ENCODE results near the gene MANSC4.

Gene MANSC4

DNA sequence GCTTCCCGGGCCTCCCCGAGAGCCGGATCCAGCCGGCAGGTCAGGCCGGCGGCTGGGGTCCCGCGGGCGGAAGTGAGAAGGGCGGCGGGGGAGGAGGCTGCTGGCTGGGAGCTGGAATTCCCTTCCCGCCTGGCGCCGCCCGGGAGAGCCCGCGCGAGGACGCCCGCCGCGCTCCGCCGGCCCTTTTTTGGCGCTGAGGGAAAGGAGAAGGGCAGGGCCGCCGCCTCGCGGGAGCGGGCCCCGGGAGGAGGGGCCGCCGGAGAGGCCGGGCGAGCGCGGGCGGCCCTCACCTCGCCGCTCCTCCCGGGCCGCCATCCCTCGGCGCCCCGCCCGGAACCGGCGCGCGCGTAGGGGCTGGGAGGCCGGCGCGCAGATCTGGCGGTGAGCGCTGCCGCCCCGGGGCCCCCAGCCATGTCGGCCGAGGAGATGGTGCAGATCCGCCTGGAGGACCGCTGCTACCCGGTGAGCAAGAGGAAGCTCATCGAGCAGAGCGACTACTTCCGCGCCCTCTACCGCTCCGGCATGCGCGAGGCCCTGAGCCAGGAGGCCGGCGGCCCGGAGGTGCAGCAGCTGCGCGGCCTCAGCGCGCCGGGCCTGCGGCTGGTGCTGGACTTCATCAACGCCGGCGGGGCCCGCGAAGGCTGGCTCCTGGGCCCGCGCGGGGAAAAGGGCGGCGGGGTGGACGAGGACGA is at the start of gene MANSC4, which contains the start of gene KLHL42:
Gene MANSC4, minus strand, starts transcription at position 317 of the 692 bp plus-strand sequence. CDS start 8,960 bp downstream, outside the sequence.
Gene KLHL42, plus strand, starts transcription at position 314 of the 692 bp plus-strand sequence. Its CDS starts 98 bp downstream, at position 412.
- Mint-ChIP-seq H3K4me3 (peak within 1 kb of the TSS; percentile 85 to 88), H3K27me3 (no peaks in the 10 kb centered on the region), H3K9me3 (no peaks in the 10 kb centered on the region), H3K4me1 (peaks cover 42% of the 10 kb centered on the region), H3K27ac (peak within 1 kb of the TSS; percentile 85 to 94)
- DNase-seq (peak; percentile 71 to 74), ATAC-seq (peak; percentile 84)

DNA sequence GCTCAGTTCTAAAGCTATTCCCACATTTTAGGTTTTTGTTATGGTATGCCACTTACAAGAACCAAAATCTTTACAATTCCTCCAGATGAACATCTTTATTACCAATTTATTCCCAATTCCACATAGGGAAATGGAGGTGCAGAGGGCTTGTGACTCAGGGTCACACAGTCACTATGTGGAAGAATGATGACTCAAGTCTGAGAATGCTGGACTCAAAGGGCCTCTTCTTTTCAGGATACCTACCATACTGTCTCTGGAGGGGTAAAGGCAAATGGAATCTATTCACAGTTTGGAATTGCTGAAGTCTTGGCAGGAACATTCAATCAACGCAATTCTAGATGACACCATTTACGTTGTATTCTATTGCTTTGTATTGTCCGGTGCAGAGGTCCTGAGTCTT is 48.2 kb upstream of the MANSC4 start:
- no peak overlapping the region for H3K27ac Mint-ChIP-seq
- peaks cover 76% of the 10 kb centered on the region for H3K27me3 Mint-ChIP-seq
- no peaks in the 10 kb centered on the region for H3K9me3 Mint-ChIP-seq
- no peak overlapping the region for H3K4me3 Mint-ChIP-seq
- peaks cover 26% of the 10 kb centered on the region for H3K4me1 Mint-ChIP-seq
- no peak for ATAC-seq
- DNase-seq = no peak

DNA sequence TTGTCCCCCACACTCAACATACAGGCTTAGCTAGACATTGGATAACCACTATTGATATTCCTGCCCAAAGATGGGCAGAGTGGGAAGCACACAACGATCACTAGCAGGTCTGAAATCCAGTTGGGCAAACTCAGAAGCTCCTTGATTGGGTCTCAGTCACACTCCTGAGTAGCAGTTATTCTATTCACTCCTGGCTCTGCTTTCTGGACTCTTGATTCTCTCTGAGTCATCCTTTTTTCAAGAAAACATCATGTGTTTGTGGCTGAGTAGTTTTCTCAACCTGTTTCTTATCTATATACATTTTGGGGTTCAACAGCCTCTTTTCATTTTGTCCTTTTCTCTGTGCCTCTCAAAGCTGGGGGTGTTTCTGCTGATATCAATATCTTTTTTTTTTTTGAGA is 46.0 kb upstream of the MANSC4 start:
- Mint-ChIP-seq H3K4me3 (no peak overlapping the region), H3K27ac (no peak overlapping the region), H3K9me3 (no peaks in the 10 kb centered on the region), H3K27me3 (peaks cover 67% of the 10 kb centered on the region), H3K4me1 (peaks cover 48% of the 10 kb centered on the region)
- ATAC-seq = no peak
- no peak for DNase-seq

DNA sequence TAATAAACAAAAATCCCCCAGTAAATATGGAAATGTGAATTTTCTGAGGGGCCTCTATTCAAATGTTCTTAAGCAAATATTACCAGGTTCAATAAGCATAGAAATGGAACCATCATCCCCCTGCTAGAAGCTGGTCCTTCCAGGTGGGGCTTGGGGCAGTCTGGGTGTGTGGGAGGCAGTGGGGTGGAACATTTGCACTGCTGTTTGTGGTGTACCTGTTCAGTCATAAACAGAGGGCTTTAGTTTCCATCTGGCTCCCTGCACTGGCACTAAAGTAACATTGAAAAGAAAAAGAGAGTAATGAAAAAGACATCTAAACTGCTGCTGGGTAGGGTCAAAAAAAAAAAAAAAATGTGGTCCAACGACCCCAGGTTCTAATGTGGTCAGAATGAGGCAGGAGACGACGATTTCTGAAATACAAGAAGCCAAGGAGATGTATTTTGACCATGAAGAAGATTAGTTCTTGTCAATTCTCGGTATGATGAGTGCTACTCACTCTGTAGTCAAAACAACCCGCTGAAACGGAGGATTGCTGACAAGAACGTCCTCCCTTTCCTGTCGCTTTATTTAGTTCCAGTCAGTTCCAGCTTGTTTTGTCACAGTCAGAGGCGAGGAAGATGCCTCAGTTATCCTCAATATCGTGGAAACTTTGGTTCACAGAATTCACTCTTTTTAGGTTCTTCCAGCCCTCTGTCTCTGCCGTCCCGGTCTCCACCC is 44.2 kb upstream of the MANSC4 start:
- peak in 1 of 2 donors; percentile 30 for DNase-seq

DNA sequence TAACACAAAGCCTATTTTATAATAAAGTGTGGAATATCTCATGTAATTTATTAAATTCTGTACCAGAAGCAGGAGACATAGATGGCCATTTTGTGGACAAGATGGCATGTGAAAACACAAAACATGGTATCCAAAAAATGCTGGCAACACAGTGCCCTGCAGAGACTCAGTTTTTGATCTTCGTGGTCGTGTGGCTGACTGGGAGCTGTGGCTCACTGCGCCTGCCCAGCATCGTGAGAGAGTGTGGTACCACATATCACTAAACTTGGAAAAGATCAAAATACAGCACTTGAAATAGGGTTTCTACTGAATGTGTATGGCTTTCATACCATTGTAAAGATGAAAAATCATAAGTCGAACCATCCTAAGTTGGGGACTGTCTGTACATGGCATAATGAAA is 43.0 kb upstream of the MANSC4 start:
- no peak overlapping the region for H3K4me3 Mint-ChIP-seq
- H3K9me3 Mint-ChIP-seq = no peaks in the 10 kb centered on the region
- ATAC-seq (no peak), DNase-seq (peak in 1 of 2 donors; percentile 26)
- H3K27ac Mint-ChIP-seq = no peak overlapping the region
- H3K4me1 Mint-ChIP-seq = peaks cover 59% of the 10 kb centered on the region
- peaks cover 60% of the 10 kb centered on the region for H3K27me3 Mint-ChIP-seq

More for the DNA sequence above, 44.2 kb upstream of the MANSC4 start:
- ATAC-seq = no peak
- no peaks in the 10 kb centered on the region for H3K9me3 Mint-ChIP-seq
- peaks cover 54% of the 10 kb centered on the region for H3K4me1 Mint-ChIP-seq
- H3K4me3 Mint-ChIP-seq = peak overlapping the region in 1 of 2 donors; percentile 29
- peak overlapping the region; percentile 39 to 52 for H3K27ac Mint-ChIP-seq
- H3K27me3 Mint-ChIP-seq = peaks cover 60% of the 10 kb centered on the region

DNA sequence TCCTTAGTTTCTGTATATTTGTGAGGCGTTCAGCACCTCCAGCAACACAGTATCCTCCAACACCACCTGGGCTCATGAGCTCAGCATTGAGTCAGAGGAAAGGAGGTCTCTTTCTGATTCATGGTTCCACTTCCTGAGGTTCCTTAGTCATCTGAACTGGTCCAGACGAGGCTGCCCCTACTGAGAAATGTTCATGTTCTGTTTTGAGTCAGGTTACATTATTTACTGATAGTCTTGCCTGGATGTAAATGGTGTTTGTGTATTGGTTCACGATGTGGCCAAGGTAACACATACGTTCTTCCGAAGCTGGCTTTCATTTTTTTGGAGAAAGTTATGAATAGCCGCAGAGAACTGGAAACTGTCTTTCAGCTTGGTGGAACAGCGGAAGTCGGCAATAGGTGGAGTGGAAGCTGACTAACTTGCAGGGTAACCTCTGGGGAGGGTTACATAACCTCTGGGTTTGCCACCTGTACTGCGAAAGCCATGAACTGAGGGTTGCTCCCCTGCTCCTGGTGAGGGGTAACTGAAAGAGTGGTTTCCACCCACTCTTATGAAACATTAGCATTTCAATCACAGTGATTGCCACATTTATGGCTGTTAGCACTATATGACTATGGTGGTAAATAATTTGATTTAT is 42.2 kb upstream of the MANSC4 start:
- Mint-ChIP-seq H3K4me1 (peaks cover 59% of the 10 kb centered on the region), H3K4me3 (peak overlapping the region; percentile 48 to 54), H3K27ac (peak overlapping the region; percentile 96), H3K27me3 (peaks cover 56% of the 10 kb centered on the region), H3K9me3 (no peaks in the 10 kb centered on the region)
- DNase-seq = peak; percentile 76 to 90
- ATAC-seq = peak; percentile 94

DNA sequence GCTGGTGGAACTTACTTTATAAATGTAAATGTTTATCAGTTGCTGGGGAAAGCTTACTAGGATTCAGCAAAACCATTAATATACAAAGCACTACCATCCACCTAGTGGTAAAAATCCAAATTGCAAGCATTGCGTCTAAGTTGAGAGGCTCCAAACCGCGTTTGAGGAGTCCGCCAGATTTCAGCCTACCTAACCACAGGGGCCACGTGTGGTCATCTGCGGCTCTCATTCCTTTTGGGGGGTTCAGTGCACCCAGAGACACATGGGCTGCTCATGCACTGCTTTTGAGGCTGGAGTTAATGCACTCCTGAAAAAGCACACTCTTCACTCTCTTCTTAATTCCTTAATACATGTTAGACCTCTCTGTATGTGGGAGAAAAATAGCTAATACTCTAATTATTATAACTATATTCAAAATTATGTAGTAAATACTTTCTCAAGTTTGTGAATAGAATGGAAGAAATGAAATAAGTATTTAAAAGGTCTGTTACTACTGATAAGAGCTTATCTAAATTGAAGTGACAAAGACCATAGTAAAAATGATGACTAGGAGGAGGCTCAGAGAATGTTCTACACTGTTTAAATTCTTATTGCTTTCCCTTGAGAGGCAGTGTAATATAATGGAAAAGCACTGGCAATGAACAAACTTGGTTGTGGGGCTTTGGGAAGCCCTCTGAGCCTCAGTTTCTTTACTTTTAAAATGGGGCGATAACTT is 41.4 kb upstream of the MANSC4 start:
- Mint-ChIP-seq H3K27ac (peak overlapping the region; percentile 42 to 47), H3K4me3 (peak overlapping the region; percentile 31 to 54), H3K4me1 (peaks cover 58% of the 10 kb centered on the region), H3K9me3 (no peaks in the 10 kb centered on the region), H3K27me3 (peaks cover 53% of the 10 kb centered on the region)
- DNase-seq (peak; percentile 31 to 38), ATAC-seq (no peak)

DNA sequence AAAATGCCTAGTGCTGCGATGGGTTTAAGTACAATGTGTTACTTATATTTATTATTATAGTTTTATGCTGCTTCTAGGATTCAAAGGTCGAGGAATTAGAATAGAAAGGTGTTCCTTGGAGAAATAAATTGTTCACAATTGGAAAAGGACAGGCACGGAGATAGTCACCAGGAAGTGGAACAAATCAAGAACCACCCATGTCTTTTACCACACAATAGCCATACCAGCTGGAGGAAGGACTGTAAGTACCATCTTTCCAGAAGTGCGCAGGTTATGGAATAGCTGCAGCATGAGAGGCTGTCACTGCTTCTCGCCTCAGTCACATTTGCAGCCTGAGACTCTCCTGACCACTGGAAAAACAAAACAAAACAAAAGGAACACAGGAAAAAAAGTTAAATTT is 40.5 kb upstream of the MANSC4 start:
- no peak overlapping the region for H3K4me3 Mint-ChIP-seq
- no peak for ATAC-seq
- DNase-seq = no peak
- peaks cover 57% of the 10 kb centered on the region for H3K4me1 Mint-ChIP-seq
- H3K9me3 Mint-ChIP-seq = no peaks in the 10 kb centered on the region
- no peak overlapping the region for H3K27ac Mint-ChIP-seq
- peaks cover 45% of the 10 kb centered on the region for H3K27me3 Mint-ChIP-seq

DNA sequence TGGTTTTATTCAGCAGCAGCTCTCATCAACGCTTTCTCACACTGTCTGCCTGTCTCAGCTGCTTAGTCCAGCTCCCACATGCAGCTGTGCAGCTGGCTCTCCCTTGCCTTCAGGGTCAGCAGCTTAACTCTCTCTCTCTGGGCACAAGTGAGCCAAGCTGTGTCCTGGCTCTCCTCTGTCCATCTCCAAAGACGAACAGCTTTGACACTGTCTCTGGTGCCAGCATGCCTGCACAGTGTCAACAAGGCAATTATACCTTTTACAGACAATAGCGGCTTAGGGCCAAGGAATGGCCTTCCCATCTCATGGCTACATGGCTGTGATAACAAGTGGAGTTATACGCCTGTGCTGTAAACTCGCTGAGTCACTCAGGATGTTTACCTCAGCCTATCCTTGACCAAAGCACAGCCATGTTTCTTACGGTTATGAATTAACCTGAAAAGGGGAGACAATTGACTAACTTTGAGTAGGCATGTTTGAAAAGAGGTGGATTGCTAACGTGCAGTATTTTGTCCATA is 38.4 kb upstream of the MANSC4 start:
- ATAC-seq (no peak), DNase-seq (no peak)
- peaks cover 60% of the 10 kb centered on the region for H3K4me1 Mint-ChIP-seq
- H3K4me3 Mint-ChIP-seq = no peak overlapping the region
- peaks cover 24% of the 10 kb centered on the region for H3K27me3 Mint-ChIP-seq
- H3K27ac Mint-ChIP-seq = no peak overlapping the region
- no peaks in the 10 kb centered on the region for H3K9me3 Mint-ChIP-seq

DNA sequence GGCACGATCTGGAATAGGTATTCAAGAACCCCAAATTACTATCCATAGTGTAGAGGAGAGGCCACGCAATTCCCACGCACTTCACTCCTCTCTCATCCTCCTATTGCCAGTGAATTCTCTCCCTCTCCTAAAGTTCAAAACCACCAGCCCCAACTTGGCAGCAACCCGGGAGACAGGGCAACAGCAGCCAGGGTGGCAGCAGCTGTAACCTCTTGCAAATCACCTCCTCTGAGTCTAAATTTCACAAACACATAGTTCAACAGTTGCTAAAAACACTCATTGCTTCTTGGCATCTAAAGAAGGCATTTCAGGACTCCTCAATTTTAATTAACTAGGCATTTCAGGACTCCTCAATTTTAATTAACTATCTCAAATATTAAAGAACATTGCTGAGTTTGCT is 37.7 kb upstream of the MANSC4 start:
- DNase-seq = no peak
- peaks cover 53% of the 10 kb centered on the region for H3K4me1 Mint-ChIP-seq
- ATAC-seq = no peak
- H3K9me3 Mint-ChIP-seq = no peaks in the 10 kb centered on the region
- H3K4me3 Mint-ChIP-seq = no peak overlapping the region
- no peak overlapping the region for H3K27ac Mint-ChIP-seq
- peaks cover 24% of the 10 kb centered on the region for H3K27me3 Mint-ChIP-seq

DNA sequence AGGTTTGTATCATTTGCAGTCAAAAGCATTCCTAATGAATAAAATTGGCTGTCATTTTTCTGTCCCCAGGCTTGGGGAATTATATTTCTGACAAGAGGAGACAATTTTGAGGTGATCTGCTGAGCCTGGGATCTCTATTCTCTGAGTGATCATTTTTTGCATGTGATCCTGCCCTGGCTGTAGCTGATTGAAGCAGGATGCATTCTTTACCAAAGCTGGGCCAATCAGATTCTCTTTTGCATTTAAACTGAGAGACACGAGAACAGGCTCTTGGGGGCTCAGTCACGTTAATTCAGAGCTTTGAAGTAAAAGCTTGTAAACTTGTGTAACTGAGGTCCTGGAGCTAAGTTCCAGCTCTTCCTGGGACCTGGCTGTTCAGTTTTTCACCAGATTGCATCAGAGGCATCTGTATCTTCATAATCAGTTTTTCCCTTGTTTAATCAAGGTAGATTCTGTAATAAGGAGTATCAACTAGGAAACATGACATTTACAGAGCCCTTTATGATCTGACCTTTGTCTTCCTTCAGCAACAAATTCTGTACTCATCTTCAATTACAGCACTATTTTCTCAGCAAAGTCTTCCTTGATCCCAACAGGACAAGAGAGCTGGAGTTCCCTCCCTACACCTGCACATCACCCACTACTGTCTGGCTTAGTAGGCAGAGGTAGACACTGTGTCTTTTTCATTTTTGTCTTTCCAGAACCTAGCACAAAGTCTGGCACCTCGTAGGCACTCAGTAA is 35.0 kb upstream of the MANSC4 start:
- peaks cover 30% of the 10 kb centered on the region for H3K4me1 Mint-ChIP-seq
- ATAC-seq = no peak
- H3K4me3 Mint-ChIP-seq = peak overlapping the region in 1 of 2 donors; percentile 17
- H3K9me3 Mint-ChIP-seq = no peaks in the 10 kb centered on the region
- no peak for DNase-seq
- H3K27me3 Mint-ChIP-seq = peaks cover 28% of the 10 kb centered on the region
- H3K27ac Mint-ChIP-seq = peak overlapping the region; percentile 86 to 91

DNA sequence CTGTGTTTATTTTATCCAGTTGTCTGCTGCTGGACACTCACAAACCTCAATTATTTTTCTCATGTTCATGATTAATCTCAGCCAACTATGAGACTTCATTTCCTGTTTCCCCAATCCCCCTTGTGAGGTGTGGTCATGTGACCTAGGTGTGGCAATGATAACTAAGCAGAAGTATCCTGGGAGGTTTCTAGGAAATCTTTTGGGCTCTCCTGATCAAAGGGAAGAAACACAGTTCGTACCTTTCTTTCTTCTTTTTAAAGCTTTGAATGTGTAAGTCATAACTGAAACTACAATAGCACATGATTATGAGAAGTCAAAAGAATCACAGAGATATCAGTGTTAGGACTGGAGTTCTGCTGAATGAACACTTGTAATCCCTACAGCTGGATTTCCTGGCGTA is 34.4 kb upstream of the MANSC4 start:
- ATAC-seq (no peak), DNase-seq (no peak)
- Mint-ChIP-seq H3K27me3 (peaks cover 22% of the 10 kb centered on the region), H3K27ac (peak overlapping the region in 1 of 2 donors; percentile 75), H3K4me3 (peak overlapping the region in 1 of 2 donors; percentile 17), H3K4me1 (peaks cover 30% of the 10 kb centered on the region), H3K9me3 (no peaks in the 10 kb centered on the region)

DNA sequence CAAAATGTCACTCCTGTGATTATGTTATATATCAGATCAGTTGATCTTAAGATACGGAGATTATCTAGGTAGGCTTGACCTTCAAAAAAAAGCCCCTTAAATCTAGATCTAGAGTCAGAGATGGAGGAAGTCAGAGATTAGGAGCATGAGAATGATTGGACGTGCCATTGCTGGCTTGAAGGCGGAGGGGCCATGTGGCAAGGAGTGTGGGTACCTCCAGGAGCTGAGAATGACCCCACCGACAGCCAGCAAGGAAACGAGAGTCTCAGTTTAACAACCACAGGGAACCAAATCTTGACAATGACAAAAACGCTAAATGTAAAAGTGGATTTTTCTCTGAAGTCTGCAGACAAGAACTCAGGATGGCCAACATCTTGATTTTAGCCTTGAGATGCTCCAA is 32.5 kb upstream of the MANSC4 start:
- Mint-ChIP-seq H3K4me3 (no peak overlapping the region), H3K9me3 (no peaks in the 10 kb centered on the region), H3K4me1 (peaks cover 31% of the 10 kb centered on the region), H3K27me3 (peaks cover 13% of the 10 kb centered on the region), H3K27ac (no peak overlapping the region)
- DNase-seq (no peak), ATAC-seq (no peak)

DNA sequence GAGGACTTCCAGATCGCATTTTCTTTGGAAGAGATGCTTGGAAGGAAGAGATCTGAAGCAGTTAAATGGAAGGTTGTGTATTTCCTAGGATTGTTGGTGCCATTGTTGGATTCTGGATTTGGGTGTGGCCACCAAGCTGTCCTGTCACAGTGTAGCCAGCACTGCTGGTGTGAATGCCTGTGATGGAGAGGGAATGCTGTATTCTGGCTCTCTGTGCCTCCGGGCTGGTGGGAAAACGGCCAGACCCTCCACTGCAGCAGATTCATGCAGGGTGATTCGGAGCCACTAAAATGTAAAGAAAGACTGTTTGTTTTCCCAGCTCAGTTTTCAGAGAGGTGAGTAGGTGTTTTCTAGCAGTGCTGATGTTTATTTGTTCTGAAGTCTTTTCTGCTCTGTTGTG is 30.7 kb upstream of the MANSC4 start:
- Mint-ChIP-seq H3K27me3 (peaks cover 22% of the 10 kb centered on the region), H3K9me3 (no peaks in the 10 kb centered on the region), H3K4me1 (peaks cover 41% of the 10 kb centered on the region), H3K27ac (peak overlapping the region in 1 of 2 donors; percentile 47), H3K4me3 (no peak overlapping the region)
- ATAC-seq = no peak
- no peak for DNase-seq
